Suprapubic skin (tissue), 4 donors: ENCODE data around the gene TASP1.

Source experiments
- CTCF ChIP-seq, 2 donors: fragments of 200-600 bp in 1 of 2; fragments of 450-650 bp in 1 of 2; sonication (generic) in 1 of 2; IDR thresholded peaks; one replicate each; pipeline ENCODE4 v1.5.1; 2016 to 2019; ENCODE audit warnings: antibody characterized with exemption in 2 of 2, mild to moderate bottlenecking in 1 of 2, moderate library complexity in 1 of 2
- POLR2A ChIP-seq, 2 donors: fragments of 450-650 bp; IDR thresholded peaks; one replicate each; pipeline ENCODE4 v1.6.1; 2017; ENCODE audit warnings: antibody characterized with exemption in 2 of 2, mild to moderate bottlenecking in 2 of 2, moderate library complexity in 2 of 2
- POLR2AphosphoS5 ChIP-seq, 3 donors: sonication (generic); formaldehyde crosslinking; IDR thresholded peaks; one replicate each; pipeline ENCODE4 v1.6.1; 2017; ENCODE audit warnings: antibody characterized with exemption in 3 of 3

- TF ChIP-seq CTCF (IDR thresholded peaks at IDR 0.05) (no peak), POLR2A (IDR thresholded peaks at IDR 0.05) (no peak), POLR2AphosphoS5 (IDR thresholded peaks at IDR 0.05) (no peak)
These were observed 122.8 kb downstream of the TASP1 start for GRCh38 chr20:13515796-13516558.
